ENCODE measurements around the gene BMP6. TPM values are rescaled to one million over a fixed set of nuclear protein-coding genes. Genes with fewer than 3 reads are reported as not detected.

The BMP6 gene
- total RNA-seq, 1 donor, result 7.8 TPM

GRCh38 chr6:7745942-7746341 is 20.0 kb downstream of the BMP6 start:
- no peak for DNase-seq (ENCODE audit: low read depth in 2 of 3, low spot score in 2 of 3)

- DNase-seq (ENCODE audit: low read depth in 2 of 3, low spot score in 2 of 3), result no peak
These were observed 21.1 kb downstream of the BMP6 start for GRCh38 chr6:7747016-7747415.

DNA sequence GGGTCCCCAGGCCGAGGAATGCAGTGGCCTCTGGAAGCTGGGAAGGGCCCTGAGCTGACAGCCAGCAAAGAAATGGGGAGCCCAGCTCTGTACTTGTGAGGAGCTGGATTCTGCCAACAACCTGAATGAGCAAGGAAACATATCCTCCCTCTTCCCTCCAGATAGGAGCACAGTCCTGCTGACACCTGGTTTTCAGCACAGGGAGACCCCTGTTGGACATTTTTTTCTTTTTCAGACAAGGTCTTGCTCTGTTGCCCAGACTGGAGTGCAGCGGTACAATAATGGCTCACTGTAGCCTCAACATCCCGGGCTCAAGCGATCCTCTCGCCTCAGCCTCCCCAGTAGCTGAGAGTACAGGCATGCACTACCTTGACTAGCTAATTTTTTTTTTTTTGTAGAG is 21.5 kb downstream of the BMP6 start:
- no peak for DNase-seq (ENCODE audit: low read depth in 2 of 3, low spot score in 2 of 3)

- DNase-seq (ENCODE audit: low read depth in 2 of 3, low spot score in 2 of 3), result no peak
These were observed 22.1 kb downstream of the BMP6 start for GRCh38 chr6:7747901-7748504.

- DNase-seq (ENCODE audit: low read depth in 2 of 3, low spot score in 2 of 3), result no peak
These were observed 23.6 kb downstream of the BMP6 start for GRCh38 chr6:7749478-7749877.

GRCh38 chr6:7750197-7750596 is 24.3 kb downstream of the BMP6 start:
- DNase-seq (ENCODE audit: low read depth in 2 of 3, low spot score in 2 of 3), result no peak

DNA sequence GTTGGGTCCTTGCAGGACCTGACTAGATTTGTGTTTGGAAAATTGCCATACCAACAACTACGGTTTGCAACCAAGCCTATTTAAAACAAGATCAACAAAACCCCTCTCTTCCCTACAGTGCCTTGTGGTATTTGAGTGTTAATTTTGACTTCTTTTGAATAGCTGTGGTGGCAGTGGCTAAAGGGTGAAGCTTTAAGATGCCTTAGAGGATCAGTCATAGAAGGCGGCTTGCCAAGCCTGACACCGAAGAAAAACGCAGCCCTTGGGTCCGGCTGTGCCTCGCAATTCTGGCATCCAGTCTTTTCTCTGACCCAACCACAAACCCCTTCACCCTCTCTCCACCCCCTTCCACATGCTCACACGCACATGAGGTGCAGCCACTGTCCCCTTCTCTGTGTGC is 32.6 kb downstream of the BMP6 start:
- no peak for DNase-seq (ENCODE audit: low read depth in 2 of 3, low spot score in 2 of 3)

- DNase-seq (ENCODE audit: low read depth in 2 of 3, low spot score in 2 of 3), result no peak
These were observed 33.4 kb downstream of the BMP6 start for GRCh38 chr6:7759320-7759719.

DNA sequence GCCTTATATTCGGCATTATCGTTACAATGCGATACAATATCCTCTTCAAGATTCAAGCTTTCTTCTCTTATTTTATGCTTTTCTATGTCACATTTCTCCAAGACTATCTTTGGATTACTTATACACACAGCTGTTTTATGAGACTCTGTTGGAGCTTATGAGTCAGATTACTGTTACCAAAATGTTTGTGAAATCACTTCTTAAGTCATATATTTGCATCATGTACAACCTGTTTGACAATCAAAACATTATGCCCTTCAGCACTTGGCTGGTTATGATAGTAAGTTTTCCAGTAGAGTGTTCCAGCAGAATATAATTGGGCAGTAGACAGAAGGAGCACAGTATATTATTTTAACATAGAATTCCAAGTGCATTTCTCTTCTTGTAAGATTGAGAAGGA is 35.2 kb downstream of the BMP6 start:
- DNase-seq (ENCODE audit: low read depth in 2 of 3, low spot score in 2 of 3), result no peak

GRCh38 chr6:7762760-7763159 is 36.9 kb downstream of the BMP6 start:
- DNase-seq (ENCODE audit: low read depth in 2 of 3, low spot score in 2 of 3), result no peak

DNA sequence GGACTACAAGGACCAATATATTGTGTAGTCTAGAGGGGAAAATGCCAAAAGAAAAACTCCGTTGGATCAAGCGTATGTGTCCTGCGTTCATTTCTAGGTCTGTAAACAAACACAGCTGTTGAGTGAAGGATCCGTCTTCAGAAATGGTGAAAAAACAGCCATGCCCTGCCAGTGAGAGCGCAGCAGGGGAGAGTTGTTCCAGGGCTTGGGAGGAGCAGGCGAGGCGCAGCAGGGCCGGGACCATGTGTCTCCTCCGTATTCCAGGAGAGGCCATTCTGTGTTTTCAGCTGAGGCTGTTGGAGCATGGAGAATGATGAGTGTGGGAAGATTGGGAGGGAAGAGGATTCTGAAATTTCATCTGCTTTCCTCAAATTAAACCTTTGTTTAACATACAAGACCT is 38.0 kb downstream of the BMP6 start:
- DNase-seq (ENCODE audit: low read depth in 2 of 3, low spot score in 2 of 3), result no peak

DNA sequence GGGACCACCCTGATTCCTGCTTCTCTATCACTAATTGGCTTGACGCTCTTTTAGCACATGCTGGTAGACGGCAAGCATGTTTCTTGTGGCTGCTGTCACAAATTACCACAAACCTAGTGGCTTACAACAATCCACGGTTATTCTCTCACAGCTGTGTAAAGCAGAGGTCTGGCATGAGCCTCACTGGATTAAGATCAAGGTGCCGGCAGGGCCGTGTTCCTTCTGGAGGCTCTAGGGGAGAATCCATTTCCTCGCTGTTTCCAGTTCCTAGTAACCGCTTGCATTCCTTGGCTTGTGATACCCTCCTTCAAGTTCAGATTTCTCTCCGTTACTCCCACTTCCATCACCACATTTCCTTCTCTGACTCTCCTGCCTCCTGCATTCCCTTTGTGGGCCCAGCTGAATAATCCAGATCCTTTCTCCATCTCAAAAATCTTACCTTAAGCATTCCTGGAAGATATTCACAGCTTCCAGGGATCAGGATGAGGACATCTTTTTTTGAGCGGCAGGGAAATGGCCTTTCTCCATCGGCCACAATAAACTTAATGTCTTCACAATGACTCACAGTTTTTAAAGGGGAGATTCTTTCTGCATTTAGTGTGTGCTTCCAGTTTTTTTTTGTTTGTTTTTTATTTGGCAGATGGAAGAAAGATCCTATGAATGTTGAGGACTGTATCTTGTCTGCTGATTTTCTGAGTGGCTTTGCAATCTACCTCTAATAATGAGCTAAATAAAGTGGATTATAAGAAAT is 39.9 kb downstream of the BMP6 start:
- DNase-seq (ENCODE audit: low read depth in 2 of 3, low spot score in 2 of 3), result no peak

DNA sequence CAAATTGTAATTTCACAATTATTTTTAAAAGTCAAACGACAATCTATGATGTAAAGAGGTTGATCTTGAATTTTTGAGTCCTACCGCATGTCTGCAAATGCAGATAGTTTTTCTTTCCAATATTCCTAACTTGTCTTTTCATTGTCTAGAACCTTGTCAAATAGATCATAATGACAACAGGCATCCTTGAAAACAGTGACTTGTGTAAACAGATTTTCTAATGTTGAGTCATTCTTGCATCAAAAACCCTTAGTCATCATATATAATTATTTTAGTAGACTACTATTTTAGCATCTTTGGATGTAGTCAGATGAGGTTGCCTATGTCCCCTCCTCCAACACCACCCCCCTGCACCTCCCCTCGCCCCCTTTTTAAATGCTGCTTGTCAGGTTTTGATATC is 43.8 kb downstream of the BMP6 start:
- DNase-seq (ENCODE audit: low read depth in 2 of 3, low spot score in 2 of 3), result no peak

- no peak for DNase-seq (ENCODE audit: low read depth in 2 of 3, low spot score in 2 of 3)
These were observed 44.2 kb downstream of the BMP6 start for GRCh38 chr6:7770111-7770510.

DNA sequence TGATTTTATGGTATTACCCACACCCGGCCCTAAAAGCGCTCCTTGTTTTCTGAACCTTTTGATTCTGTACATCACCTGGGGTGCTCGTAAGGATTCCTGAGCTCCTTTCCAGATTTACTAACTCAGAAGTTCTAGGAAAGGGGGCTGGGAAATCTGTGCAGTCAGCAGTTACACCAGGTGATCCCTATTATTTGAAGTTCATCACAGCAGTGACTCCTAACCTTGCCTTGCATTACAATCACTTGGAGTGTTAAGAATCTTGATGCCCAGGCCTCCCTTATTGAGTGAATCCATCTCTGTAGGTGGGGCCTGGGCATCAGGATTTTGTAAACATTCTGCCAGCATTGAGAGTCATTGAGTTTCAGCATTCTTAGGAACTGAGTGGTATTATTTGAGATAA is 44.7 kb downstream of the BMP6 start:
- no peak for DNase-seq (ENCODE audit: low read depth in 2 of 3, low spot score in 2 of 3)

DNA sequence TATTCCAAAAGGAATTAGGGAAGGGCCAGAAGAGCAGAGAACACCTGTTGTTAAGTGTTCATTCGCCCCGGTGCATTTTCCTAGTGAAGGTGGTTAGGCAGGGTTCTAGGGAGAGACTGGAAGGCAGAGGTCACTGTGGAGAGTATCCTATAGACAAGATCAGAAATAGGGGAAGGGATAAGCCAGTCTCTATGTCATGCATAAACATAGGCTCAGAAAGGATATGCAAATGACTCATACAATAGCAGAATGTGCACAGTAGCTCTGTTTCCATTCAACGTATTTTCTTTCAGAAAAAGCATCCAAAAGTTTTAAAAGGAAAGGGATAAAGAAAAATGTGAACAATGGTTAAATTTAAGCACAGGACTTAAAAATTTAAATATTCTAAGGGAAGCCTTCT is 47.4 kb downstream of the BMP6 start:
- no peak for DNase-seq (ENCODE audit: low read depth in 2 of 3, low spot score in 2 of 3)

GRCh38 chr6:7773914-7774313 is 48.0 kb downstream of the BMP6 start:
- DNase-seq (ENCODE audit: low read depth in 2 of 3, low spot score in 2 of 3), result no peak

GRCh38 chr6:7776509-7776908 is 50.6 kb downstream of the BMP6 start:
- no peak for DNase-seq (ENCODE audit: low read depth in 2 of 3, low spot score in 2 of 3)

DNA sequence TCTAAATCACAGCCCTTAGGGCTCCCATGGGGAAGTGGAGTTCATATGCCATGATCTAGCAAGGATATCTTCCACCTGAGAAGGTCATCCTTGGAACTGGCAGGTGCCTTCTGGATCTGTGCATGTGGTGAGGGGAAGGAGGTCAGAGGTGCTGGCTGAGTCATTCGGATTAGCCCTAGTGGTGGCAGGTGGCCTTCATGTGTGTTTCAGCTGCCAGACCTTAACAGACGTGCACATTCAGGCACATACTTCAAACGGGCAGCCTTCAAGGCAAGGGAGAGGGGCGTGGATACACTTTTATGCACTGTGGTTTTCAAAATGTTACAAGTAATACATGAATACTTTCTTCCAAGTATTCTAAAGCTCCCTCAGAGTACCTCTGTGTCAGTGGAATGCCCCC is 51.2 kb downstream of the BMP6 start:
- DNase-seq (ENCODE audit: low read depth in 2 of 3, low spot score in 2 of 3), result no peak

GRCh38 chr6:7781240-7781639 is 55.3 kb downstream of the BMP6 start:
- DNase-seq (ENCODE audit: low read depth in 2 of 3, low spot score in 2 of 3), result no peak

DNA sequence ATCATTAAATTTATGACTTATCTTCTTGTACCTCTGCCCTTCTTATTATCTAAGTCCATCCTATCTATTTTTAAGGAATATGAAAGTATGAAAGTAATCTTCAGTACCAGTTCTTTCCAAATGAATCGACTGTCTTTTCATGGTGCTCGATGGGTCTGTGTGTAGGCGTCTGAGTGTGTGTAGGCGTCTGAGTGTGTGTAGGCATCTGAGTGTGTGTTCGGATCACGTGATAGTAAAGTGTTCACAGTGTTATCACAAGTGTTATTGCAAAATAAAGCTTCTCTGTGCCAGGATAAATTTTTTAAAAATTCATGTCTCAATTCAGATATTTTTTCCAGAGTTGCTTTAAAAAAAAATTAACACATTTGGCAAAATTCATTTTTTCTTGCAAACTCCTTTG is 58.3 kb downstream of the BMP6 start:
- no peak for DNase-seq (ENCODE audit: low read depth in 2 of 3, low spot score in 2 of 3)

GRCh38 chr6:7784706-7785105 is 58.8 kb downstream of the BMP6 start:
- no peak for DNase-seq (ENCODE audit: low read depth in 2 of 3, low spot score in 2 of 3)
